Heart left ventricle (tissue), 13 donors: ENCODE results near the gene SFPQ.

Experiments used
- CTCF ChIP-seq, 12 donors: fragments of 200-600 bp; sonication (generic) in 4 of 12; IDR thresholded peaks; one replicate each; pipeline versions ENCODE4 v1.5.0 to v1.8.0; 2018 to 2022; ENCODE audit warnings: antibody characterized with exemption in 12 of 12, mild to moderate bottlenecking in 5 of 12
- POLR2A ChIP-seq, 2 donors: fragments of 450-650 bp; IDR thresholded peaks; one replicate each; pipeline ENCODE4 v1.6.1; 2017; ENCODE audit warnings: antibody characterized with exemption in 2 of 2, mild to moderate bottlenecking in 2 of 2, moderate library complexity in 2 of 2
- donor health status: ischemic (EF 13 %, LVEDD 7.1; RV severe dilation, severe dysfunction).
- donor health status: DM: no; HTN: yes; CAD: no.
- donor health status: DM: no; HTN: no; CAD: no.
- donor health status: ischemic (EF 25% LVEDD 6.9; RV normal size, moderate dysfunction).
- donor health status: ischemic (EF 25% LVEDD 5.7; RV mildly dilated, moderate dysfunction).
- donor health status: ischemic (EF 35%, LVEDD 5.7; RV mildly dilated, moderate dysfunction).
- donor health status: nonischemic (EF 11% LVEDD 7.7; RV severe dilation, severe dysfunction).
- donor health status: DM: yes; HTN: yes; CAD: no.
- donor health status: PGD.
- donor health status: ischemic (EF 29% LVEDD 5.4; RV normal size, mild dysfunction).
- donor health status: nonischemic (EF 23%, LVEDD 6.1; RV moderate dilation, normal function).

DNA sequence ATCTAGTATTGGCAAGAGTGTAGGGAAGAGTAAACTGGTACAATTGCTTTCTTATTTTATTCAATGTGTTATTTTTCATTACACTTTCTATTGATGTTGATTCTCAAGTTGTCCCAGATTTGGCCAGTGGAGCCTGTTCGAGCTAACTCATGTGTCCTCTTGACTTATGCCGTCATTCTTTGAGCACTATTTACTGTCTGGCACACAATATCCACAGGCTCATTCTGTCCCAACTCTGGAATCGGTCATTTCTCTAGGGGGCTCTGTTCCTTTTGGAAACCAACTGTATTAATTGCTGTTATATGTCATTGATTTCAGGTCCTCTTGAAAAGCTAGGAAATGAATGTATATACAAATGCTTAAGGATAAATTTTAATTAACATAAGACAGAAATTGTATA is 22.4 kb upstream of the SFPQ start:
- peak in 1 of 12 donors; percentile 10 for TF ChIP-seq CTCF (IDR thresholded peaks at IDR 0.05)
- no peak for TF ChIP-seq POLR2A (IDR thresholded peaks at IDR 0.05)
